Osteoblast (primary cell): ENCODE measurements around the gene ECD. TPM values are rescaled to one million over a fixed set of nuclear protein-coding genes. Genes with fewer than 3 reads are reported as not detected.
"Not testable (repeated sequence)": the region's sequence is repeated elsewhere in the genome, so short reads cannot be mapped to it uniquely, and the experiment has no call there.

Experiments
- DNase-seq: peaks from one replicate; pipeline ENCODE4 v3.0.0; 2011; ENCODE audit warnings: low spot score, mixed read lengths; ENCODE audit not compliant: insufficient read length; ENCODE audit errors: missing footprints
- H2AFZ ChIP-seq: 2 replicates; pipeline ENCODE4 v1.6.0; 2011; ENCODE audit warnings: mild to moderate bottlenecking, low read length
- H3K27ac ChIP-seq: 2 replicates; pipeline ENCODE4 v1.5.1; 2011; ENCODE audit warnings: mild to moderate bottlenecking, low read depth, low read length, moderate library complexity
- H3K27me3 ChIP-seq: 2 replicates; pipeline ENCODE4 v1.6.0; 2012; ENCODE audit warnings: mild to moderate bottlenecking, control low read depth, inconsistent platforms, low read length, moderate library complexity; ENCODE audit not compliant: insufficient read depth
- H3K36me3 ChIP-seq: 2 replicates; pipeline ENCODE4 v1.5.1; 2011; ENCODE audit warnings: mild to moderate bottlenecking, low read length, control low read depth, moderate library complexity; ENCODE audit not compliant: insufficient read depth
- H3K4me1 ChIP-seq: 2 replicates; pipeline ENCODE4 v1.5.1; 2011; ENCODE audit warnings: mild to moderate bottlenecking, low read length, control low read depth, moderate library complexity; ENCODE audit not compliant: insufficient read depth
- H3K4me2 ChIP-seq: 2 replicates; pipeline ENCODE4 v1.6.0; 2011; ENCODE audit warnings: mild to moderate bottlenecking, low read length; ENCODE audit not compliant: insufficient read depth
- H3K4me3 ChIP-seq: fragments of 200-600 bp; sonication (generic); 3 replicates; pipeline ENCODE4 v1.5.1; 2012; ENCODE audit warnings: mild to moderate bottlenecking, low read length, inconsistent platforms; ENCODE audit not compliant: insufficient read depth
- H3K79me2 ChIP-seq: 2 replicates; pipeline ENCODE4 v1.6.0; 2012; ENCODE audit warnings: mild to moderate bottlenecking, low read length, control low read depth, inconsistent platforms; ENCODE audit not compliant: insufficient read depth
- H3K9me3 ChIP-seq: 2 replicates; pipeline ENCODE4 v1.5.1; 2011; ENCODE audit warnings: low read depth, low read length, control low read depth
- H4K20me1 ChIP-seq: 2 replicates; pipeline ENCODE4 v1.6.0; 2012; ENCODE audit warnings: mild to moderate bottlenecking, low read length, control low read depth; ENCODE audit not compliant: insufficient read depth
- CTCF ChIP-seq: IDR thresholded peaks from 2 replicates; pipeline ENCODE4 v1.5.1; 2011; ENCODE audit warnings: mild to moderate bottlenecking, low read depth, low read length, moderate library complexity; ENCODE audit errors: extremely low read depth
- total RNA-seq: library from RNA; depleted of rRNA; stranded (reverse); fragments of >200 nt; gene quantifications from 2 replicates; pipeline ENCODE4 v1.2.3, GENCODE V29; 2012

ECD gene
- total RNA-seq, 1 donor, result 35.5 TPM

GRCh38 chr10:73156054-73156453, 11.8 kb downstream of the ECD start:
- Histone ChIP-seq H3K9me3 (no peaks in the 10 kb centered on the region), H4K20me1 (peaks cover 7% of the 10 kb centered on the region), H3K27me3 (no peaks in the 10 kb centered on the region), H3K4me3 (no peak overlapping the region), H3K4me1 (no peaks in the 10 kb centered on the region), H3K27ac (no peak overlapping the region), H3K4me2 (no peak overlapping the region), H3K36me3 (peaks cover 54% of the 10 kb centered on the region), H2AFZ (no peak overlapping the region), H3K79me2 (peaks cover 24% of the 10 kb centered on the region)
- DNase-seq, result no peak
- no peak for TF ChIP-seq CTCF

- Histone ChIP-seq H2AFZ (no peak overlapping the region), H4K20me1 (no peaks in the 10 kb centered on the region), H3K27me3 (no peaks in the 10 kb centered on the region), H3K36me3 (peaks cover 61% of the 10 kb centered on the region), H3K4me2 (no peak overlapping the region), H3K4me1 (no peaks in the 10 kb centered on the region), H3K27ac (no peak overlapping the region), H3K4me3 (no peak overlapping the region), H3K79me2 (peaks cover 19% of the 10 kb centered on the region), H3K9me3 (no peaks in the 10 kb centered on the region)
- no peak for TF ChIP-seq CTCF
- DNase-seq, result no peak
Measured at GRCh38 chr10:73152009-73152408, 15.8 kb downstream of the ECD start.

GRCh38 chr10:73150633-73151413, 17.0 kb downstream of the ECD start:
- not testable (repeated sequence) for H3K9me3 ChIP-seq, H3K27ac ChIP-seq, H3K4me3 ChIP-seq, H3K4me2 ChIP-seq, H3K4me1 ChIP-seq, H2AFZ ChIP-seq, H3K27me3 ChIP-seq, DNase-seq, H4K20me1 ChIP-seq
- H3K36me3 ChIP-seq, result peaks cover 64% of the 10 kb centered on the region
- peaks cover 19% of the 10 kb centered on the region for H3K79me2 ChIP-seq

- Histone ChIP-seq H3K27ac (no peak overlapping the region), H2AFZ (no peak overlapping the region), H3K4me2 (no peak overlapping the region), H3K27me3 (no peaks in the 10 kb centered on the region), H3K4me3 (no peak overlapping the region), H3K9me3 (no peaks in the 10 kb centered on the region), H3K4me1 (no peaks in the 10 kb centered on the region), H3K36me3 (peaks cover 74% of the 10 kb centered on the region), H3K79me2 (no peaks in the 10 kb centered on the region), H4K20me1 (no peaks in the 10 kb centered on the region)
- DNase-seq, result no peak
- TF ChIP-seq CTCF, result no peak
Measured at GRCh38 chr10:73141603-73142002, 26.2 kb downstream of the ECD start.
